A172 (cell line): ENCODE results near the gene CHIA. TPM values are rescaled to one million over a fixed set of nuclear protein-coding genes. Genes with fewer than 3 reads are reported as not detected.

Experiments
- DNase-seq: peaks from one replicate; pipeline ENCODE4 v3.0.0-alpha.2; 2015; ENCODE audit warnings: low spot score
- total RNA-seq: library from RNA; depleted of rRNA; stranded (reverse); fragments of >200 nt; shearing (Covaris generic); gene quantifications from 2 replicates; pipeline ENCODE4 v1.2.3, GENCODE V29; 2014; rRNA removed

The CHIA gene
- not detected in 2 replicates for total RNA-seq

DNA sequence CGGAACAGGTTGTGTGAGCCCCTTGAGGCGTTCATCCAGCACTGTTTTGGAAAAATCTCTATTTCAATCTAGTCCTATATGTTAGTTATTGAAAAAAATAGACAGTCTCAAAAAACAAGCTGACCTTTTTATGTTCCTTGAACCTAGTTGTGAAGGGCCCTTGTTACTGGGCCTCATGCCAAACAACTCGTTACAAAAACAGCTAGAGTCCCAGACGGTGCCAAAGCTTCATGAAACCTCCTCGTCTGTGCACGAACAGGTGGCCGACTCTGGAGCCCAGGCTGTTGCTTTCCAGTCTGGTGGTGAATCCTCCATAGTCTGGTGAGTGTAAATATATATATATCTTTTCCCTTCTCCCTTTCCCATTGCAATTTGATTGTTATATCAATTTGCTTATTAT lies at the start of gene CHIA:
CHIA (plus strand) TSS at position 222 of the 400 bp plus-strand sequence. CDS start 19,617 bp downstream, outside the sequence.
- no peak for DNase-seq

DNA sequence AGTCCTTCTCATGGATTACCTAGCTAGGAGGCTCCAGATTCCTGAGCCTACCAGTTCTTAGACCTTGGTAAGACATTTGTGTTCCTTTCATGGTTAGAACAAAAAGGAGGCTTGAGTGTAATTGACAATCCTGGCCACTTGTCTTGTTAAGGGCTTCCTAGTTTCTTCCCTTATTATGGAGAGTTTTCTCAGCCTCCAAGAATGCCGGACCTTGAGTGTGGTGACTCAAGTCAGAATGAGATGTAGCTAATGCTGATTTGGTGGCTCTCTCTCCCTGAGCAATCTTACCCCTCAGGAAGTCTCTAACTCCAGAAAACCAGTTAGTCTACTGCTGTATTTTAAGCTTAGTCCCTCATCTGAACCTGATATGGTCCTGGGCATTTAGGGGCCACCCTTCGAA lies 48.9 kb upstream of the CHIA start:
- DNase-seq: no peak

DNA sequence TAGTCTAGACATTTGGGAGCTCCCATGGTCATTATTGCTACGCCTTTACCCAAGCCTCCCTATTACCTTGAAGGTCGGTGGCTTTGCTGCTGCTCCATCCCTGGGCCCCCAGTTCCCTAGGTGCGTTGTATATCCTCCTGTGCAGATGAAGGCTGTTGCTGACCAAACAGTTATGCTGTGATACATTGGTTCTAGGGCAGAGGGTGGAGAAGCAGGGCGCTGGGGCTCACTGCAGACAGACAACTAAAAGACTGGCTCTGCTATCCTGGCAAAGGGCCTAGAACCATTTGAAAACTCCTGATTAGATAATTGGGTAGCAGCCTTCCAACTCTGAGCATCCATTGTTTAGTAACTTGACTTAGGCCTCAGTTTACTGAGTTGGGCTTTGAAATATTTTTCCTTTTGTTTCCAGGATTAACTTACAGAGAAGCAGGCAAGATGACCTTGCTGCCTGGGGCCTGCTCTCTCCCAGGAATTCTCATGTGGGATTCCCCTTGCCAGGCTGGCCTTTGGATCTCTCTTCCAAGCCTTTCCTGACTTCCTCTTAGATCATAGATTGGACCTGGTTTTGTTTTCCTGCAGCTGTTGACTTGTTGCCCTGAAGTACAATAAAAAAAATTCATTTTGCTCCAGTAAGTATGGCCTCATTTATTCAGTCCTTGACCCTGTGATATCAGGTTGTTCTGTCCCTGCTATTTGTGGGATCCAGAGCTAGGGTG lies 47.7 kb upstream of the CHIA start:
- DNase-seq: no peak

DNA sequence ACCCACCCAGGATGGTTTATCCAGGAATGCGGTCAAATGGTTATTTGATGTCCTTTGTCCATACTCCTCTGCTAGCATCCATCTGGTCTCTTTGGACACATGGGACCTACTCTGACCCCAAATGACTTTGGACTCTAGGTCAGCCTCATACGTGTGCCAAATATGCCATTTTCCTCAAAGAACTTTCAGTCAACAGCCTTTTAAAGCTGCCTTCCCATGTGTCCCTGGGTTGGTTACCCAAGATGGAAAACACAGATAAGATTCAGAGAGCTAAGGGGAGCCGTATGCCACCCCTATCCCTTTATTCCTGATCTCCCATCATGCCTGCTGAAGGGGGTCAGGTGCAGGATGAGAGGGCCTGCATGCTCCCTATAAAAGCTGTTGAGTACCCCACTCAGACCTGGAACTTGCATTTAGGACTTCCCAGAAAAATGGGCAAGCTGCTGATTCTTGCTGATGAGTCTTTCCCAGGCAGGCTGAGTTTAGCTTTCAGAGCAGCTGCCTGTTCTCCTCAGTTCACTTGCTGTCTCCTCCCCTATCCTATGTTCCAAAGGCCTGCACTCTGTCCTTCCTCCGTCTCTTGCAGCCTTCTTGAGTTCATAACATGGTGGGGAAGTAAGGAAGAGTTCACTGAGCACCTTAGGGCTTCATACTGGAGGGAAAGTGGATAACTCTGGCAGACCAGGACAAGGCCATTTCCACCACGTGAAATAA lies 43.4 kb upstream of the CHIA start:
- DNase-seq: no peak

DNA sequence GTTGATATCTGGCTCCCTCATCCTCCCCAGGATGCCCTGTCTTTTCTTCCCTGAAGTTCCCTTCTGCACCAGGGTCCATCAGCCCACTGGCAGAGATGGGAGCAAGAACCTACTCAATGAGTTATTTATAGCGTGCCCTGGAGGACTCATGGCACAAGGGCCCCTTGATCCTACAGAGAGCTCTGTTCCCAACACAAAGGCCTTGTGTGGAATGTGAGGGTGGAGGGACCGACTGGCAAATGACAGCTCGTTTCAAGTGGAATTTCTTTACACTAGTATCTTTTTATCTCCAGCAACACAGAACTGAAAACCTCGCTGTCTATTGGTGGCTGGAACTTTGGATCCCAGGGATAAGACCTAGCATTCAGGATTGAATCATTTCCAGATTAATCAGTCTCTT lies 40.7 kb upstream of the CHIA start:
- no peak for DNase-seq

DNA sequence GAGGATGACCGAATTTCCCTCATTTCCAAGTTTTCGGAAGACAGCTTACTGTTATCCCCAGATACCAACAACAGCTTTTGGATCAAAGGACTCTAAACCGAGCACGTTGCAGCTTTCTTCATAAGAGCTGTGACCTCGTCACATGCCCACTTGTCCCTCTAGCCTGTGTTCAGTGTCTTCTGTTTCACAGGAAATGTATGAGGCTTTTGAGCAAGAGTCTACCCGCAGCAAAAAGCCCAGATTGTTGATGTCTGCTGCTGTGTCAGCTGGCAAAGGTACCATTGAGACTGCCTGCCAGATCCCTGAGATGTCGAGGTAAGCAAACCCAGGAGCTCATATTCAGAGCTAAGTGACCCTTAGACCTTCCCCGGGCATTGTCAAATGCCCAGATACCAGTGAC lies 39.1 kb upstream of the CHIA start:
- no peak for DNase-seq

DNA sequence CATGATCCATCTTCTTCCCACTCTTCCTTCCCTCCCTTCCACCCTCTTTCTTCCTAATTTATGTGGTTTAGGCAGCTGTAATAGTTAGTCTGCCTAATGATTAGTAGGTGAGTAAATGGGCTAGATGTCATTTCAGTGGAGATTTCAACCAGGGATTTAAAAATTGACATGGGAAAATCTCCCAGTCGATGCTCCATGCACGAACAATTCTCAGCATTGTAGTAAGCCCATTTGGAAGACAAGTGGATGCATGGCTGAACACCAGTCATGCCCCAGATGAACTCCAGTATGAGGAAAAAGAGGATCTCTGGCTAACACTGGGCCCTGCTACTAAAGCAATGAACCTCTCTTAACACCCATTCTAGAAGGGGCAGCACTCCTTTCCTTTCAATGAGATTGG lies 37.9 kb upstream of the CHIA start:
- DNase-seq: no peak

DNA sequence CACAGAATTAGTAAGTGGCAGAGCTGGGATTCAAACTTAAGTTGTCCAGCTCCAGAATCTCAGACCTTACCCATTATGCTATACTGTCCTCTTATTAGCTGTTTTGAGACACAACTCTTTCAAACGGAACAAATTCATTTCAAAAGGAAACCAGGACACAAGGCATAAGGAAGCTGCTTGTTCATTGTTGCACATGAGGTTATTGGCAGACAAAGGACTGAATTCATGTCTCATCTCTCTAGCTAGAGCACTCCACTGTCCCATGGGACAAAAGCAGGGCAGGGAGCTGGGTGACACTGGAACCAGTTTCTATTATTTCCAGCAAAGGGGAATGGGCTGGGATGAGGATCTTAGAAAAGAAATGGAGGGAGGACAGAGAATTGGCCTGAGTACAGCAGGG lies 36.8 kb upstream of the CHIA start:
- DNase-seq: no peak

DNA sequence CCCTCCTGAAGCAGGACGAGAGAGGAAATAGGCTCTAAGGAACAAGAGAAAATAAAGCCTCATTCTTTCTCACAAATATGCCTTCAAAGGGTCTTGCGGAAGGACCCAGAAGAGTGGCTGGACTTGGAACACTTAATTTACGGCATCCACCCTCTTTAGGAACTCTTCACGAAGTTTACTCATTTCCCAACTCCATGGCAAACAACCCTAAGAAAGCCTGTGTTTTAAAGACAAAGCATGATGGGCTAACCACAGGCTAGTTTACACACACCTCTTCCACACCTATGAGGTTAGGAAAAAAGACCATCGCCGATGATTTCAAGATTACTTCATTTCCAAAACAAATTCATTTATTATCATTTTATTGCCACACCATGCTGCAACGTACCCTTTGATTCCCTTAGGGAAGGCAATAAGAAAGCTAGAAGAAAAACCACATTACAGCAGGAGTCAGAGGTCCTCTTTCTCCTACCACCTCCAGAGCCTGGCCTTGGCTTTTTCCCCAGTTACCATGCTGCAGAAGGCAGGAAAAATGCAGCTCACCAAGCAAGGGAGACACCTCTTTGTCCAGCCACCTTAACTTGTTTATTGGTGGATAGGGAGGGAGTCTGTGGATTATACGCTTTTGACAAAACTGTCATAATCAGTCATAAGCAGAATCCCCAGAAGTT lies 33.5 kb upstream of the CHIA start:
- no peak for DNase-seq

DNA sequence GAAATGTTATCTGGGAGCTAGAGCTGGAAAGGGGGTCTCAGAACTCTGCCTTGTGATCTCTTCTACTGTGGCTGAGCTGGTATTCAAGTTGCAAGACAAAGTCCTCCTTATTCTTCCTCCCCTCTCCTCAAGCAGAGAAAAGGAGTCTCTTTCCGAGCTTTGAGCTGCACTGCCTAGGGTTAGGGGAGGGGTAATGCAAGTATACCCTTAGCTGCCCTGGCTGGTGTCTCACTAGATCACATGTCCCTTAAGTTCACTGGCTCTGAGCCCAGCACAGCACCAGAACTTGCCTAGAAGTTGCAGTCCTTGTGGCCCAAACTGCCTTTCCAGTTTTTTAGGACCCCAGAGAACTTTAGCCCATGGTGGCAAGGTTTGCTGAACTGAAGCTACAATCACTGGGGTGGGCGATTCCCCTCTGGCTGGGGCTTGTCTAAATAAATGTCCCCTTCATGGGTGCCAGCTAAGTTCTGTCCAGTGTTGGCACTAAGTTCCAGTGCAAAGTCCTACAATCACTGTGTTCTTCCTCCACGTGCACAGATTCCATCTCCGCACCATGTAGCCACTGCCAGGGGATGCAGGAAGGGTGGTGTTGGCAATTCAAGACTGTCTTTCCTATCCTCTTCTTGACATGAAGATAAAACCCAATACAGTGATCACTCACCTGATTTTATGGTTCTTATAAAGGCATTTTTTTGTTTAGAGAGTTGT lies 22.7 kb upstream of the CHIA start:
- DNase-seq: no peak

DNA sequence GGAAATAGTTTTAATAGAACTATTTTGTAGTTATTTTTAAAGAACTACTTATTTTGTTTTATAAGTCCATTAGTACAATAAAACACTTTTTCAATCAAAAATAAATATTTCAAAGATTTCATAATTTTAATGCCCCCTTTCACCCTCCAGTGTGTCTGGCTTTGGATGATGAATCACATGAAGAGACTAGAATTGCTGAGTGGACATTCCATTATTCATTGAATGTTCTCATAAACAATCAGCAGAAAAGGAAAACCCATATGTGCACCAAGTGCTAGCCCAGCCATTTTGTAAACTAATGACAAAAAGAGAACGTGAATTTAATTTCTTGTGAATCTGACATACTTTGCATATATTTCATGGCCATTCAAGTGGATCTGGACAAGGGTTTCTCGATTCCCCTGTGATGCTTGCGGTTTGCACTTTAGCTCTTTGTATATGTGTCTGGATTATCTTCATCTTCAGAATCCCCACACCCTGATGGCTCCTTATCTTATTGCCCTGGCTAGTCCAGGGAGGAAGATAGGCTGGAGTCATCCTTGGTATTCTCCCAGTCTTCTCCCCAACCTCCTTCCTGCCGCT lies 20.7 kb upstream of the CHIA start:
- no peak for DNase-seq

DNA sequence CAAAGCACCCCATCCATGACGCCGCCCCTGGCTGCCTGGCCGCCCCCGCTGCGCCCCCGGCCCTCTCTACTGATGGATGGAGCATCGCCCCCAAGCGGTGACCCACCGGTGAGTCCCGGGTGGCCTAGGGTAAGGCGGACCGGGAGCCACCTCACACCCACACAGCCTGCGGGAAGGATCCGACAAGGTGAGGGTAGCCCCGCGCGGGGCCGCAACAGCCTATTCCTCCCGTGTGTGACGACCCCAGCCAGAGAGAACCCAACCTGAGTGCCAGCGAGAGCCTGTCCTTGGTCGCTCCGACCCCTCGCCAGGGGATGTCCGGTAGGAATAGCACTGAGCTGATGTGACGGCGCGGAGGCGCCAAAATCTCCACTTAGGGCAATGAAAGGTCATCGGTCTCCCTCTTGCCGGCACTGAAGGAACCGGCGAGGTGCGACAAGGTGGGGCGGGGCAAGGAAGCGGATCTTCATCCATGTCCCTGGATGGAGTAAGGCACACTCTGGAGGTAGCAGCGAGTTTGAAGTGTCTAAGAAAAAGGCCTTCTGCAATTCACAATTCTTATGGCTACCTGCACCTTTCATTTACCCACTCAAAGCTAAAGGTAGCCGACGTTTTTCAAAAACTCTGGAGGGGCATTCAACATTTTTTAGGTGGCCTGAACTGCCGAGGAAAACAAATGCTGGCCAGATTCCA lies 19.7 kb upstream of the CHIA start:
- no peak for DNase-seq

DNA sequence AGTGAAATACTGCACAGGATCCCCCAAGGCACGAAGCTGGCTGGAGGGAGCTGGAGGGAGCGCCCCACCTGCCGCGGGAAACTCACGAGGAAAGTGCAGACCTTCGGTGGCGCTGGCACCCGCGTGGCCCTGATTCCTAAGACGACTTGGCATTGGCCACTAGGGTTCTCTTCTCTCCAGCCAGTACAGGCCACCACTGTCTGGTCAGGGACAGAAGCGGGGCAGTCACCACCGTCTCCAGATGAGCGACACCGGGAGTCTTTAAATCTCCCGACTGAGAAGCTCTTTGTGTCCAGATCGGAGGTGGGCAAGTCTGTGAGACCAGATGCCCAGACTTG lies 19.2 kb upstream of the CHIA start:
- DNase-seq: no peak

DNA sequence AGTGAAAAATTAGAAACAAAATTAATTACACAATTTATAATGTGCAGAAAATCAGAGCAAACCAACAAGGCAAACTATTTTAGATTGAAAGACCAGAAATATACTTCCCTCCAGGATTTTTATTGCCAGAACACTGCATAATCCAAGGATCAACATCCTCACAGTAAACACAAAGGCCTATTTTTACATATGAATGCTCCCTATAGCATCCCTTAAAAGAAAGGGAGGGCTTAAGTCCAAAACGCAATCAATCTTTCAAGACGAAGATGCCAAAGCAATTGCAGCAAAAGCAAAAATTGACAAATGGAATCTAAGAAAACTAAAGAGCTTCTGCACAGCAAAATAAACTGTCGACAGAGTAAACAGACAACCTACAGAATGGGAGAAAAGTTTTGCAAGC lies 18.6 kb upstream of the CHIA start:
- DNase-seq: no peak

DNA sequence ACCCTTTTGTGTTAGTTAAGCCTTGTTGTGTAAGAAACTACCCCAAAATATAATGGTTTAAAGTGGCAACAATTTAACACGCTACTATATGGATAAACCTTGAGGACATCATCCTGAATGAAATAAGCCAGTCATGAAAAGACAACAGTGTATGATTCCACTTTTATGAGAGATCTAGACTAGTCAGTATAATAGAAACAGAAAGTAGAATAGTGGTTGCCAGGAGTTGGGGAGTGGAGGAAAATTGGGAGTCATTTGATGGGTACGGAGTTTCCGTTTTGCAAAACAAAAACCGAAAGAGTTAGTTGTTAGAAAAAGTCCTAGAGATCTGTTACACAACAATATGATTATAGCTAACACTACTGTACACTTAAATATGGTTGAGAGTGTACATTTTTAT lies 16.0 kb upstream of the CHIA start:
- DNase-seq: no peak

DNA sequence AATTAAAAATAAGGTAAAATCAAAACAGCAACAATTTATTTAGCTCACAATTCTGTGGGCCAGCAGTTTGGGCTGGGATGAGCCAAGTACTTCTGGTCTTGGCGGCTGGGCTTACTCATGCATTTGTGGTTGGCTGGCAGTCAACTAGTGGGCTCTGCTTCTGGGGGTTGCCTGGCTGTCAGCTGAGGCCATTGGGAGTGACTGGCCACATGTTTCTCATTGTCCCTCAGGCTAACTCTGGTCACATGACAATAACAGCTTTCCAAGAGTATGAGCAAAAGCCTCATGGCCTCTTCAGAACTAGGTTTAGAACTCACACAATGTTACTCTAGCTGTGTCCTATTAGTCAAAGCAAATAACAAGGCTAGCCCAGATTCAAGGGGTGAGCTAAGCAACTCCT lies 15.6 kb upstream of the CHIA start:
- peak; percentile 64 for DNase-seq

DNA sequence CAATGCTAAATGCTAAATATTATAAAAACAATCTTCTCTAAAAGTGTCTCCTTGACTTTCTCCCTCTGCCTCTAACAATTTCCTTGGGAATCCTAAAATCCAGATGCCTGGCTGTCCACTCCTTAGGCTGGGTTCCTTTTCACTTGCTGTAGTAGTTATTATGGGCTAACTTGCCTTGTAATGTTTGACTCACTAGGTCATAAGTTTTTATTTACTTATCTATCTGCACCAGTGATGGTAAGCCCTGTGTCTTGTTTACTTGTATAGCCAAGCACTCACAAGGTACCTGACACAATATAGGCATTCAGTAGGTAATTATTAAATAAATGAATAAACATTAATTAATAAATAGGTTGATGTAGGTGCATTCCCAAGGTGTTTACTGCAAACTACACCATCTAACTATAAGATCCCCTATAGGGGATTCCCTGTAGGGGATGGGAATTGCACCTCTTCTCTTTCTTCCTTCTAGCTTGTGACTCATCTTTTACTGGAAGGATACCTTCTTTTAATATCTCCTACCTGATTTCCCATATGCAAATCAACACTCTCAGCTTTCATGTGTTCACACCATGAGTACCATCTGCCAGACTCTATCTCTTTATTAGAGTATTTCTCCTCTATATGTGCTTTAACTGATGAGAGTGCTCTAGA lies 14.7 kb upstream of the CHIA start:
- DNase-seq: no peak

DNA sequence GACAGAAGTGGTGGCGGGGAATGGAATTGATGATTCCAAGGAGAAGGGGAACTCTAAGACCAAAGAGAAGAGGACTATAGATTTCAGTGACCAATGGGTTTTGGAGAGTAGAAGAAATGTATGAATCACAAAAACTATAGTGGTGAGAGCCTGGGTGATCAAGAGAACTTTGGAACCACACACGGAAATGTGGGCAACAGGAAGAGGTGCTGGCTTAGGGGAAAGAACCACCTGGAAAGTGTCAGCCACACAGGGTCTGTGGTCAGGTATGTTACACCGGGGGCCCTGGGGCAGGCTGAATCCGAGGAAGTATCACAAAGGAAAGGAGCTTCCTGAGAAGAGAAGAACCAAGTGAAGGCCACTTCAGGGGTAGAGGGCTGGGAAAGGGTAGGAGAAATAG lies 11.5 kb upstream of the CHIA start:
- DNase-seq: no peak

DNA sequence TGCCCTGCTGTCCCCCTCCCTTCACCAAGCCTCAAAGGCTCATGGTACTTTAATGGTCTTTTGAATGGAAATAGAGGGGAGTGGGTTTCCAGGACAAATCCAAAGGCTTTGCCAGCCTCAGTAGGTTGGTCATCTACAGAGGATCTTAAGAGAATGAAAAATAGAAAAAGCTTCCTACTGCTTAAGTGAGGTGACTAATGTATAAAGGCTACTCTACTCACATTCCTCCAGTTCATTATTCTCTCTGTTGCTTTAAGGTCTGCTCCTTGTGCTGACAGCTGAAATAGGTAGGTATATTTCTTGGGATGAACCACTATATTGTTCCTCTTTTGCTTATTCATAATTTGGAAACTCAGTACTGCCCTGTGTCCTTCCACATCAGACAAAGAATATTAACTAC lies 10.4 kb upstream of the CHIA start:
- no peak for DNase-seq

DNA sequence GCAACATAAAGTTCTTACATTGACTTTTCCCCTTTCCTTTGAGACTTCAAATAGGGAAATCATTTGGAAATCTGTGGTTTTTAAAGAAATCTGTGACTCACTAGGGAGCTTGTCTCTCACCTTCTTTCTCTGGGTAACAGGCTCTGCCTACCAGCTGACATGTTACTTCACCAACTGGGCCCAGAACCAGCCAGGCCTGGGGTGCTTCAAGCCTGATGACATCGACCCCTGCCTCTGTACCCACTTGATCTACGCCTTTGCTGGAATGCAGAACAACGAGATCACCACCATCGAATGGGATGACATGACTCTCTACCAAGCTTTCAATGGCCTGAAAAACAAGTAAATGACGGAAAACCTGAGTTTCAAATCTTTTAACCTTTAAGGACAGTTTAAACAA lies 9.2 kb upstream of the CHIA start:
- DNase-seq: no peak

DNA sequence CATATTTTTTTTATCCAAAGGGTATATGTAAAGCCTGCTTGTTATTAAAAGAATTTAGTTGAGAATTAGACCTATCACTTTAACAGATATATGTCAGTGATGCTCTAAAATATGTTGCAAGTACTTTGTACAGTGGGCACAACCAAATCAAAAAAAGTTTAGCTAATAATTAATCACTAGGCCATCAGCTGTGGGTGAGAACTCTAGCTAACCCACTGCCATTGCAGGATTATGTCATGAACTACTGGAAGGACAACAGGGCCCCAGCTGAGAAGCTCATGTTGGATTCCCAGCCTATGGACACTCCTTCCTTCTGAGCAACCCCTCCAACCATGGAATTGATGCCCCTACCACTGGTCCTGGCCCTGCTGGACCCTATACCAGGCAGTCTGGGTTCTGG lies 6.8 kb upstream of the CHIA start:
- no peak for DNase-seq
